HG02938 (cell line): ENCODE measurements around the gene DHCR7.

Experiments used
- ATAC-seq: cut with Tn5 transposase; IDR thresholded peaks from one replicate; pipeline ENCODE4 v1.9.1; 2021; ENCODE audit warnings: mild to moderate bottlenecking, moderate library complexity; ENCODE audit not compliant: unreplicated experiment

The DHCR7 gene

GRCh38 chr11:71387200-71387599 lies 61.0 kb downstream of the DHCR7 start:
- no peak for ATAC-seq

GRCh38 chr11:71386202-71386601 lies 62.0 kb downstream of the DHCR7 start:
- ATAC-seq = no peak

- no peak for ATAC-seq
These were observed 63.1 kb downstream of the DHCR7 start for GRCh38 chr11:71385091-71385490.

- no peak for ATAC-seq
These were observed 63.6 kb downstream of the DHCR7 start for GRCh38 chr11:71384561-71384960.
